ENCODE measurements around the gene PSAPL1. TPM values are rescaled to one million over a fixed set of nuclear protein-coding genes. Genes with fewer than 3 reads are reported as not detected.

The PSAPL1 gene
- total RNA-seq, 2 experiments from 2014 or later = not detected

Small RNAs within 50 kb of the gene (microRNA-seq; reads per million reads assigned to microRNA genes)
- not detected for gene MIR4274 (ENCODE audit: borderline microRNAs expressed, borderline replicate concordance)

Other genes starting within 250 kb of the PSAPL1 start
- not detected for gene SORCS2, start 242.4 kb downstream of the PSAPL1 start, total RNA-seq

All from activated CD4-positive, alpha-beta T cell treated with anti-CD3 and anti-CD28 coated beads, Interleukin-2, amount 10 ng/mL, durations not matched to agents 7 days and 5 days (primary cell).